SW480 (cell line): ENCODE results near the gene RPL18.
A peak's percentile ranks its signal among the peaks of the same experiment; 100 is the strongest.

Experiments used
- DNase-seq: peaks from one replicate; pipeline ENCODE4 v3.0.0-alpha.2; 2016; ENCODE audit warnings: low spot score

The RPL18 gene

DNA sequence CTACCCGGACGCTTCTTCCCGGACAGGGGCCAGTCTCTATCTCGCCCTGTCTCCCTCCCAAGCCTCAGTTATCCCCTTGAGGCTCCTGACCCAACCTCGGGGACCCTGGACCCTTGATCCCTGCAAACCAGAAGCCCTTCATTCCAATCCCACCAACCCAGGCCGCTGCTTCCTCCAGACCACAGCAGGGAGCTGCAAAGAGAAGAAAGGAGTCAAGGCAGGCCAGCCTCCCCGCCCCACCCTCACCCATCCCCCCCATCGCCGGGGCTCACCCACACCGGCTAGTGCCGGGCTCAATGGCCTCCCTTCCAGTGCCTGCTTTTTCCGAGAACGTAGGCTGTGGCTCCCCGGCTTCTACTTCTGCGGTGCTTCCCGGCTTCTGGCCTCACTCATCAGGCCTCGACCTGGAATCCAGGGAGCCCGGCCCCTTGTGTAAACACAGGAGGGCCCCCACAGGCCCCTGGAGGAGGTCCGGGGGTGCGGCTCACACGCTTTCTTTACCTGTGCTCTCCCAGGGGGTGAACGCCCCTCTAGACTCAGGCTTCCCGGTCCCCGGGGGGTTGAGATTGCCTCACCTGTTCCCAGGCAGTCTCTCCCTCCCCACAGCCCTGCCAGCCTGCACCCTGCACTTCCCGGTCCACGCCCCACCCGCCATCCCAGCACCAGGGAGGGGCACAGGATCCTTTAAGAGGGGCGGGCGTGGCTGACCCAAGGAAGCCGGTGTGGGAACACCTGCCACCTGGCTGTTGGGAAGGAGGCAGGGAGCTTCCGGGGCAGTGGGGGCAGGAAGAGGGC is 4.3 kb downstream of the RPL18 start, which contains the start of gene FAM83E:
TSS of gene FAM83E (minus strand) at position 641 of the 795 bp plus-strand sequence. CDS start 1,704 bp downstream, outside the sequence.
- peak; percentile 85 for DNase-seq

DNA sequence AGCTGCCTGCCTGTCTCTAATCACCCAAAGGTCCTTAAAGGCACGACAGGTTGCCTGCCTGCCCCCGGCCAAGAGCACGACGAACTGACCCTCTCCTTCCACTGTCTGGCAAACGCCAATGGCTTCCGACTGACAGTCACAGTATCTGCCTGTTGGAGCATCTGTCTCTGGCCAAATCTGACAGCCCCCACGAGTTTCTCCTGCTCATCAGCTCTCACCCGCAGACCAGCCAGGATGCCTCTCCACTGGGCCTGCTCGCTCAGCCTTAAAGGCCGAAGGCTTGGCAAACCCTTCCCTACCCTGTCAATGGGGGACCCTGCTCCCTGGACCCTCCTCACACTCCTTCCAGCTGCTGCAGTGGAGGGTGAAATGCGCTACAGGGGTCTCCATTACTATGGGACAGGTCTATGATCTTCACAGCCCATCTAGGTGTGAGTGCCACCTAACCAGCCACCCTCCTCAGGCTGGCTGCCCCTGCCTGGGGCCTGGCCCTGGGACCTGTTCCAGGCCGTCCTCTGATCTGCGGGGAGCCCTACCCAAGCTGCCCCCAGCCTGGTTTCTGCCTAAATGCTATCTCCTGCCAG is 5.0 kb downstream of the RPL18 start:
- no peak for DNase-seq

DNA sequence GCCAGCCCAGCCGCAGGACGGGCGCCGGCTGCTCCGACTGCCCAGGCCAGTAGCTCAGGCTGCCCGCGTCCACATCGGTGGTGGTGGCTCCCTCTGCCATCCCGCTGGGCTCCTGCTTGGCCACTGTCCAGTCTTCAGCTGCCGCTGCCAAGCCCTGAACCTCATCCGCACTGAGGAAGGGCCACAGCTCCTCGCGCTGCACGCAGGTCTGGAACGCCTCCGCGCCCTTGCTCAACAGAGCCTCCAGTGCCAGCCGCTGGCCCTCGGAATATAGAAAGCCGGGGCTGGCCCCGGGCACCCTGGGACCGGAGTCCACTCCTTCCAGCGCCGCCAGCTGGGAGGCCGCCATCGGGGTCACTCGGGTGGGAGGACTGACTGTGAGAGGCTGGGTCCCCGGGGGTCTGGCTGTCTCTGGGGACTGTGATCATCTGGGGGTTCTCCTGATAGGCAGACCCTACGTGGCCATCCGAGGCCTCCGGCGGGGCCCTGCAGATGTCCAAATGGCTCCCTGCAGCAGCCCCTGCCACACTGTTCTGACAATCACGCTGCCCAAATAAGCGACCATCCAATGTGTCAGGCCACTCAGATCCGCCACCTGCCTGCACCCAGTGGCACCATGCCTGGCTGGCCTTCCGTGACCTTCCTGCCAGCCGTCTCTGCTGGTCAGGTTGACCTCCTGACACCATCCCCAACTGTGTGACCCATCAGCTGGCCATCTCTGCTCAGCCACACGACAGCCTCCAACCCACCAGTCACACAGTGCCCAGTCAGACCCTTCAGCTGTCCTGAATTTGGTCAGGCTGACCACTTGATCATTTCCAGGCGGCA is 5.7 kb downstream of the RPL18 start:
- no peak for DNase-seq

DNA sequence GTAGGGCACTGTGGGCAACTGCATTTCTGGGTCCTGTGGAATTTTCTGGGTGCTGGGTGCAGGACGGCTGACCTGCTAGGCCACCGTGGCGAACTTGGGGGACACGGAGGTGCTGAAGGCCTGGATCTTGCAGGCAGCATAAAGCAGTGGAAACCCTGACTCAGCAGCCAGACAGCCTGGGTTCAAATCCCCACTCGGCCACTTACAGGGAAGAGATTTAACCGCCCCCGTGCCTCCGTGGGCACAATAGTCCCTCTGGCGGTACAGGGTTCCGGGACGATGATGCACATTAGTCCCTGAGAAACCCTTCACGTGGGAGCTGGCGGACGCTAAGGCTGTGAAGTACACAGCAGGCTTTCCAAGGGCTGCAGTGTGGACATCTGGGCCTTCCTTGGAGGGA is 7.1 kb downstream of the RPL18 start:
- DNase-seq, result no peak

DNA sequence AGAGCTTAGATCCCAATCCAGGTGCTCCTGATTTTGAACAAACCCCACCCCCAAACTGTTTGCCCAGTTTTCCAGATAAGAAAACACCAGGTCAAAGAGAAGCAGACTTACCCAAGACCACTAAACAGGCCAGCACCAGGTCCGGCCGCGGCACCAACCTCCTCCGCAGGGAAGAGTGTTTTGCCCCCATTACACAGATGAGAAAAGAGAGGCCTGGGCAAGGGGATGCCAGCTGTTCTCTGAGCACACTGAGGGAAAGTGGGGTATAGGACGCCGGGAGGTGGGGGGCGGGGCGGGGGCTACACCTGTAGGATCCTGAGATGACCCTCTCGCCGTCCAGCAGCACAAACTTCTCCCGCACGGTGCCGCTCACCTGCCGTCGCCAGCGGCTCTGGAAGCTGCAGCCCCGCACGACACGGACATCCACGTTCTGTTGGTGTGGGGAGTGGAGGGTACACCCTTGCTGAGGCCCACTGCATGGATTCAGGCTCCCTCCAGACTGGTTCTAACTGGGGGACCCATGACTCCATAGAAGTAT is 9.3 kb downstream of the RPL18 start:
- no peak for DNase-seq

DNA sequence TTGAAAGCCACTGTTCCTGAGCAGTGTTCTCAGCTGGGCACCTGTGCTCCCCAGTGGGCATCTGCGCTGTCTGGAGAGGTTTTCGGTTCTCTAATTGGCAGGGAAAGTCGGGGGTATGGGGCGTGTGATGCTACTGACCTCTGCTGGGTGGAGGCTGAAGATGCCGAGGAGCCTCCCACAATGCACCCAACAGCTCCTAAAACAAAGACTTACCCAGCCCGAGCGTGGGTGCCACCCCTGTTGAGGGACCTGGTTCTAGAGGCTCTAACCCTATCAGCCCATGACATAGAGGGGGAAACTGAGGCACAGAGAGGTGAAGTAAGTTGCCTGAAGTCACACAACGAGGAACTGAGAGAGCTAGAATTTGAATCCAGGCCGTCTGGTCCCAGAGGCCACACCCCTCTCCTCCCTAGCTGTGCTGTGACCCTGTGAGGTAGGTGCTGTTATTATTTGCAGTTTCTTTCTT is 10.1 kb downstream of the RPL18 start:
- peak; percentile 84 for DNase-seq

DNA sequence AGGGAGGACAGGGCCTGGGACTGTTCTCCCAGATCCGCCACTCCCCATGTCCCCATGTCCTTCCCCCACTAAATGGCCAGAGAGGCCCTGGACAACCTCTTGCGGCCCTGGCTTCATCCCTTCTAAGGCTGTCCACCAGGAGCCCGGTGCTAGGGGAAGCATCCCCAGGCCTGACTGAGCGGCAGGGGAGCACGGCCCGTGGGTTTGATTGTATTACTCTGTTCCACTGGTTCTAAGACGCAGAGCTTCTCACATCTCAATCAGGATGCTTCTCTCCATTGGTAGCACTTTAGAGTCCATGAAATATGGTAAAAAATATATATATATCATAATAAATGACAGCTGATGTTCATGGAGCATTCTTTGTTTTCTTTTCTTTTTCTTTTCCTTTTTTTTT is 11.6 kb downstream of the RPL18 start:
- no peak for DNase-seq

DNA sequence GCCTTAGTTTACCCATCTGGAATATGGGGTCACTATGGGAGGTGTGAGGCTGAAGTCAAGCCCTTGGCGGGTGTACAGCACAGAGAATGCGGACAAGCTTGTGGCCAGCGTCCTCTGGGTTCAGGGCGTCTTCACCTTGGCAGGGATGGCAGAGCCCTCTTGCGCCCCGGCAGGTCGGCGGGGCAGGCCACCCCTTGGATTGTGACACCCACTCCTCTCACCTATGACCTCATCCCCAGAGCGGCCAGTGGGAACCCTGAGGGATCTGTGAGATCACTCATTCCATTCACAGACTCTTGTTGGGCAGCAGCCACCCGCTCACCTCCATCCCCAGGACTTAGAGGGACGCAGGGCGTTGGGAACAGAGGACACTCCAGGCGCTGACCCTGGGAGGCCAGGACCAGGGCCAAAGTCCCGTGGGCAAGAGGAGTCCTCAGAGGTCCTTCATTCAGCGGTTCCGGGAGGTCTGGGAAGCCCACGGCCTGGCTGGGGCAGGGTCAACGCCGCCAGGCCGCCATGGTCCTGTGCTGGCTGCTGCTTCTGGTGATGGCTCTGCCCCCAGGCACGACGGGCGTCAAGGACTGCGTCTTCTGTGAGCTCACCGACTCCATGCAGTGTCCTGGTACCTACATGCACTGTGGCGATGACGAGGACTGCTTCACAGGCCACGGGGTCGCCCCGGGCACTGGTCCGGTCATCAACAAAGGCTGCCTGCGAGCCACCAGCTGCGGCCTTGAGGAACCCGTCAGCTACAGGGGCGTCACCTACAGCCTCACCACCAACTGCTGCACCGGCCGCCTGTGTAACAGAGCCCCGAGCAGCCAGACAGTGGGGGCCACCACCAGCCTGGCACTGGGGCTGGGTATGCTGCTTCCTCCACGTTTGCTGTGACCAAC is 12.3 kb downstream of the RPL18 start, which contains the start of gene SPACA4:
TSS of gene SPACA4 (plus strand) at position 280 of the 896 bp plus-strand sequence. CDS start at position 517, 237 bp downstream.
- no peak for DNase-seq

DNA sequence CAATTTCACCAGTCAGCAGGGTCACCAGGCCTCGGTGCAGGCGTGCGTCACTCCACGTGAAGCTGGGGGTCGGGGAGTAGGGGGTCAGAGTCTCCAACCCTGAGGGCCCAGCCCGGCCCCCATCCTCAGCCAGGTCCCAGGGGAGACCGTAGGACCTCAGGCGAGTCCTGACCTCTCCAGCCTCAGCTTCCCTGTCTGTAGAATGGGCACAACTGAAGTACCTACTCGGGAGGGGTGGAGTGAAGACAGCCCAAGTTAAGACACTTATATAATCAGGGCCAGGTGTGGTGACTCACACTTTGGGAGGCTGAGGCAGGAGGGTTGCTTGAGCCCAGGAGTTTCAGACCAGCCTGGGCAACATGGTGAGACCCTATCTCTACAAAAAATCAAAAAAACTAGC is 15.1 kb downstream of the RPL18 start:
- DNase-seq, result no peak

DNA sequence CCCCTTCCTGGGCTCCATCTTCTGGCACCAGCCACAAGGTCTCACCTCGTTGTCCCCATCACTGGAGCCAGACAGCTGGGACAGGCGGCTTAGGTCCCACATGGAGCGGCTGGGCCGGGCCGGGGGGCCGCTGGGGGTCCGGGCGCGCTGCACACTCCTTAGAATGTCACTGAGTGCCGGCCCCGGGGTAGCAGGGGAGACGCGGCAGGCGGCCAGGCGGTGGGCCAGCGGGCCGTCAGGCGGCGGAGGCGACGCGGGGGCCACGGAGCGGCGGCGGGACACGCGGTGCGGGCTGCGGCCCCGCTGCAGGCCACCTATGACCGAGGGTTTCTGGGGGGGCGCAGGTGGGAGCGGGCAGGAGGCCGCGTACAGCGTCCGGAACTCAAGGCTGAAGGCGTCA is 15.5 kb downstream of the RPL18 start:
- no peak for DNase-seq

DNA sequence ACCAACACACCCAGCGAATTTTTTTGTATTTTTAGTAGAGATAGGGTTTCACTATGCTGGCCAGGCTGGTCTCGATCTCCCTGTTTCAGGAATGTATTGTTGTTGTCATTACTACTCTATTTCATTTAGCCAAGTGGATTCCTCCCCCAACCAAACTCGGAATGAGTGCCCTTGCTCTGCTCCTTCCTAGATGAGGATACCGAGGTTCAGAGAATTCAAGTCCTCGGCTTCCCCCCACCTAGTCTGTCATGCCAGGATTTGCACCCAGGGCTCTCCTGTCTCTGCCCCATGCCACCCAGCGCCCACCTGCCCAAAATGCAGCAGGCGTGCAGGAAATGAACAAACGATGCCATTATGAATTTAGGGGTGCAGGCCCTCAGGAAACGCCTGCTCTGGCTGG is 16.0 kb downstream of the RPL18 start:
- no peak for DNase-seq

DNA sequence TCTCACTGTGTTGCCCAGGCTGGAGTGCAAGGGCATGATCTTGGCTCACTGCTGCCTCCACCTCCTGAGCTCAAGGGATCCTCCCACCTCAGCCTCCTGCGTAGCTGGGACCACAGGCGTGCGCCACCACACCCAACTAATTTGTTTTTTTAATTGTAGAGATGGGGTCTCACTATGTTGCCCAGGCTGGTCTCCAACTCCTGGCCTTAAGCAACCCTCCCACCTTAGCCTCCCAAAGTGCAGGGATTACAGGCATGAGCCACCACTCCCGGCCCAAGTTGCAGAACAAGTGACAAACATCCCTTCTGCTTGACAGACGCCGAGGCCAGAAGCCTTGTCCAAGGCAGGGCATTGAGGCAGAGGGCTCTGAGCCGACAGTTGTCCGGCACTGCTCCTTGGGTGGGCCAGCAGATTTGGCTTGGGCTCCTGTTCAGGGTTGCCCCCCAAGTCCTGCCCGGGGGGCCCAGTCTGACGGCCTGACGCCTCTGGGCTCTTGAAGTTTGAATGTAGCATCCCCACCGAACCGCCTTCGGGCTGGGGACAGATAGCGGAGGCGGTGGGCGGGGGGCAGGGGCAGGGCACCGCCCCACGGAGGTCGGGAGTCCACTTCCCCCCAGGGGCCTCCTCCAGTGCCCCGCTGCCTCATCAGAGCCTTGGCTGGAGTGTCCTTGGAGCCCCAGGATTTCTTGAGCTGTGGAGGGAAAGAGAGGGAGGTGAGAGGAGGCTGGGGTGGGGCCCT is 18.1 kb downstream of the RPL18 start:
- DNase-seq, result no peak

DNA sequence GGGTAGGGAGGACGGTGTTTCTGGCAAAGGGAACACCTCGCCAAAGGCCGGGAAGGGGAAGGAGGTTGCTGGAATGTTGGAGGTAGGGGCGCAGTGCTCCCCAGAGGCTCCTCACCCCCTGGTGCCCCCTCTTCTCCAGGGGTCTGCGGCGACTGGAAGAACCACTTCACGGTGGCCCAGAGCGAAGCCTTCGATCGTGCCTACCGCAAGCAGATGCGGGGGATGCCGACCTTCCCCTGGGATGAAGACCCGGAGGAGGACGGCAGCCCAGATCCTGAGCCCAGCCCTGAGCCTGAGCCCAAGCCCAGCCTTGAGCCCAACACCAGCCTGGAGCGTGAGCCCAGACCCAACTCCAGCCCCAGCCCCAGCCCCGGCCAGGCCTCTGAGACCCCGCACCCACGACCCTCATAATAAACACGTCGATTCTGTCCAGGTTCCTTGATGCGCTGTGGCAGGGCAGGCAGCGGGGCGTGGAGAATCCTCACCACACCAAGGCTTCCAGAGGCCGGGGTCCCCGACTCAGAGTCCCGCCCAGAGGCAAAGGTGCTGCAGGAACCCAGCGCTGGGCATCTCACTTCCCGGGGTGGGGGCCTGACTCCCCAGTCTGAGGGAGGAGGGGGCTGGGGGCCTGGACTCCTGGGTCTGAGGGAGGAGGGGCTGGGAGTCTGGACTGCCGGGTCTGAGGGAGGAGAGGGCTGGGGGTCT is 19.8 kb downstream of the RPL18 start:
- DNase-seq, result no peak

DNA sequence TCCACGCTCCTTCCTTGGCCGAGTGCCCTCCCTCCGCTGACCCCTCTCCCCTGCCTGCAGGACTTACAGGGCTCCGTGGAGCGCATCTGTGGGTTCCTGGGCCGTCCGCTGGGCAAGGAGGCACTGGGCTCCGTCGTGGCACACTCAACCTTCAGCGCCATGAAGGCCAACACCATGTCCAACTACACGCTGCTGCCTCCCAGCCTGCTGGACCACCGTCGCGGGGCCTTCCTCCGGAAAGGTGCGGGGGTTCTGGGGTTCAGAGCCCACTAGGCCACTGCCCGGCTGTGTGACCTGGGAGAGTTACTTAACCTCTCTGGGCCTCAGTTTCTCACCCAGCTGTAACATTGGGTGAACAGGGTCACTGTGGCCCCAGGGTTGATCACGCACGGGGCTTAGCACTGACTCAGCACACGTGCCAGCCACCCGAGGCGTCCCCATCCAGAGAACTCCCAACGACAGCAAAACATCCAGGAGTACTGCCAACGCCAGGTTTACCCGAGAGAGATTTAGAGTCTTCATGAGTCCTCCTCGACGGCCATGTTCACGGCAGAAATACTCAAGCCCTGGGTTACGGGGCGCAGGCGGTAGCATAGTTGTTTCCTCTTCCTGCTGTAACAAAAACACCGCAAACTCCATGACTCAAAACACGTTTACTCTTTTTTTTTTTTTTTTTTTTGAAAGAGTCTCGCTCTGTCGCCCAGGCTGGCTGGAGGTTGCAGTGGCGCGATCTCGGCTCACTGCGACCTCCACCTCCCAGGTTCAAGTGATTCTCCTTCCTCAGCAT is 22.1 kb downstream of the RPL18 start:
- DNase-seq, result no peak

DNA sequence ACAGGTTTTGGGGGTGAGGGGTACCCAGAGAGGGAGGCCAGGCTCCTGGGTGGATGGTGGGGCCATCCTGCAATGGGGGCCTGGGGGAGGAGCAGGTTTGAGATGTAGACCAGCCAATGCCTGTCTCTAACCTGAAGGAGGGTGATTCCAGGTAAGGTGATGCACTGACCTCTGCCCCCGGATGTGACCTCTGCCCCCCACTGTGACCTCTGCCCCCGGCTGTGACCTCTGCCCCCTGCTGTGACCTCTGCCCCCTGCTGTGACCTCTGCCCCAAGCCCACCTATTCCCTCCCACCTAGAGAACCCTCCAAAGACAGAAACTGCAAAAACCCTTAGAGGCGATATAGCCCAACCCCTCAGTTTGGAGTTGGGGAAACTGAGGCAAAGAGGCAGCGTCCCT is 22.7 kb downstream of the RPL18 start:
- no peak for DNase-seq

DNA sequence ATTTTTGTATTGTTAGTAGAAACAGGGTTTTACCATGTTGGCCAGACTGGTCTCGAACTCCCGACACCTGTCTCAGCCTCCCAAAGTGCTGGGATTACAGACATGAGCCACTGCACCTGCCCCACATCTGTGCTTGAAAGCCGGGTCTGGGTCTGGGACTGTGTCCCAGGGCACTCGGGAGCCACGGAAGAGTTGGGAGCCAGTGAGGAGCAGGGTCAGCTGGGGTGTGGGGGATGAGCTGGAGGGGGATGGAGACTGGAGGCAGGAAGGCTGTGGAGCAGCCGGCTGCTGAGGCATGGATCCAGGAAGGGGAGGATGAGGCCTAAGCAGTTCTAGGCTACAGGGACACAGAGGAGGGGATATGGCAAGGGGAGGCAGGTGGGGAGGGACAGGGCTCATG is 23.1 kb downstream of the RPL18 start:
- no peak for DNase-seq

DNA sequence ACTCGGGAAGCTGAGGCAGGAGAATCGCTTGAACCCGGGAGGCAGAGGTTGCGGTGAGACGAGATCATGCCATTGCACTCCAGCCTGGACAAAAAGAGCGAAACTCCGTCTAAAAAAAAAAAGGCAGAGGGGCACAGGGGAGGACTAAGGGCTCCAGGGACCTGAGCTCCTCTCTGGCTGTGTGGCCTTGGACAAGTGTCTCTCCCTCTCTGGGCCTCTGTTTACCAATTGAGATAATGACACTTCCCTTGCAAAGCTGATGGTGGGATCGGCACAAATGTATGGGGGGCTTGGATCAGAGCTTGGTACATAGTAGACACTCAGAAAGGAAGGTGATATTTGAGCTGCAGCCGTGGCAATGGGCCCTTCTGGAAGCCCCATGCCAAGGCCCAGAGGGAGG is 23.8 kb downstream of the RPL18 start:
- no peak for DNase-seq

DNA sequence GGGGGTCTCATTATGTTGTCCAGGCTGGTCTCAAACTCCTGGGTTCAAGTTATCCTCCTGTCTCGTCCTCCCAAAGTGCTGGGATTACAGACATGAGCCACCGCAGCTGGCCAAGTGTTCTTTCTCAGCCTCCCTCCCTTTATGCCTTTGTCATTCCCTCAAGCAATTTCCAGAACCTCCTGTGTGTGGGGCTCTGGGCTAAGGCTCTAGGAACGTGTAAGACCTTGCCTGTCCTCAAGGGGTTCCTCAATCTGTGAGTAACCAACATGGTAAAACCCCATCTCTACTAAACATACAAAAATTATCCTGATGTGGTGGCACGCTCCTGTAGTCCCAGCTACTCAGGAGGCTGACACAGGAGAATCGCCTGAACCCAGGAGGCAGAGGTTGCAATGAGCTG is 28.0 kb downstream of the RPL18 start:
- DNase-seq, result peak; percentile 30
